K562 (cell line): ENCODE data around the gene TRIM37. TPM values are rescaled to one million over a fixed set of nuclear protein-coding genes. Genes with fewer than 3 reads are reported as not detected.

Experiments
- ATAC-seq: fragments of 200-7000 bp; cut with Tn5 transposase; 3 replicates; pipeline ENCODE4 v1.9.1; 2020; ENCODE audit warnings: moderate library complexity
- BruUV-seq: library from RNA; stranded (reverse); fragments of 400-500 nt; replicated peaks from 2 replicates; lab custom pipeline; 2021; lab: Mats Ljungman, UMichigan
- CTCF ChIA-PET: fragments of 300-600 bp; formaldehyde crosslinking; extraction: SDS; loops from one replicate; lab custom pipeline; 2021; ENCODE audit warnings: low intra/inter-chr PET ratio; lab: Yijun Ruan, JAX
- POLR2A ChIA-PET: fragments of 300-600, 350-650 bp; sonication (Branson Sonifier 250); formaldehyde crosslinking; extraction: SDS; loops from one replicate; lab custom pipeline; 2021; ENCODE audit warnings: antibody characterized with exemption, inconsistent platforms; lab: Yijun Ruan, JAX
- DNase-seq, 4 experiments: peaks; one replicate each; pipeline versions ENCODE4 v3.0.0 to v3.0.0-alpha.2; 2011 to 2018; ENCODE audit warnings: low spot score in 3 of 4, mixed read lengths in 3 of 4; ENCODE audit errors: extremely low read depth in 1 of 4
- FAIRE-seq: peaks from 2 replicates; lab custom pipeline; 2011; peaks lifted over from hg19 to GRCh38; lab: Jason Lieb, UNC
- H2AFZ ChIP-seq: 2 replicates; pipeline ENCODE4 v1.6.0; 2011; ENCODE audit warnings: low read depth, low read length, control low read depth, inconsistent platforms
- H3K27ac ChIP-seq: fragments of 200-600 bp; 3 replicates; pipeline ENCODE4 v1.8.0; 2011; ENCODE audit warnings: low read depth, mild to moderate bottlenecking, control low read depth, inconsistent platforms, low read length, moderate library complexity, mixed read lengths; ENCODE audit errors: extremely low read depth
- H3K27me3 ChIP-seq, 2 experiments: fragments of 300-600 bp in 1 of 2; 2 replicates in 1 of 2; 3 replicates in 1 of 2; pipeline versions ENCODE4 v1.6.0 to v1.8.0; 2011; ENCODE audit warnings: inconsistent platforms in 2 of 2, low read length in 2 of 2, mild to moderate bottlenecking in 1 of 2, mixed read lengths in 1 of 2, moderate library complexity in 1 of 2; ENCODE audit not compliant: control insufficient read depth in 2 of 2, insufficient read depth in 2 of 2
- H3K36me3 ChIP-seq: fragments of 300-600 bp; 3 replicates; pipeline ENCODE4 v1.8.0; 2011; ENCODE audit warnings: mild to moderate bottlenecking, low read length, inconsistent platforms; ENCODE audit not compliant: control insufficient read depth, insufficient read depth
- H3K4me1 ChIP-seq, 2 experiments: fragments of 200-600 bp in 1 of 2; replicated peaks in 1 of 2; 2 replicates in 1 of 2; 3 replicates in 1 of 2; pipeline versions ENCODE4 v1.5.1 to v1.8.0; 2011; ENCODE audit warnings: inconsistent platforms in 2 of 2, low read length in 2 of 2, mild to moderate bottlenecking in 1 of 2, mixed read lengths in 1 of 2, moderate library complexity in 1 of 2; ENCODE audit not compliant: control insufficient read depth in 2 of 2, insufficient read depth in 2 of 2
- H3K4me2 ChIP-seq: 2 replicates; pipeline ENCODE4 v1.6.1; 2011; ENCODE audit warnings: low read length, control low read depth, inconsistent platforms, mixed read lengths; ENCODE audit not compliant: insufficient read depth
- H3K4me3 ChIP-seq: fragments of 200-600 bp; sonication (generic), shearing (Covaris generic); 2 replicates; pipeline ENCODE4 v1.5.1; 2016; ENCODE audit warnings: control low read depth, inconsistent platforms
- H3K79me2 ChIP-seq: fragments of 200-600 bp; 3 replicates; pipeline ENCODE4 v1.8.0; 2011; ENCODE audit warnings: low read length, inconsistent platforms; ENCODE audit not compliant: control insufficient read depth, insufficient read depth
- H3K9ac ChIP-seq, 2 experiments: 2 replicates each; pipeline versions ENCODE4 v1.6.0 to v1.6.1; 2011; ENCODE audit warnings: low read depth in 2 of 2, low read length in 2 of 2, control low read depth in 1 of 2, inconsistent platforms in 1 of 2, mild to moderate bottlenecking in 1 of 2, mixed read lengths in 1 of 2; ENCODE audit not compliant: insufficient read depth in 1 of 2
- H3K9me1 ChIP-seq: one replicate; pipeline ENCODE4 v1.6.0; 2011; ENCODE audit warnings: inconsistent platforms, mild to moderate bottlenecking, low read length, moderate library complexity; ENCODE audit not compliant: control insufficient read depth, insufficient read depth
- H3K9me3 ChIP-seq: replicated peaks from 2 replicates; pipeline ENCODE4 v1.5.1; 2011; ENCODE audit warnings: low read depth, low read length, inconsistent platforms; ENCODE audit not compliant: control insufficient read depth, insufficient read depth
- H4K20me1 ChIP-seq: replicated peaks from 2 replicates; pipeline ENCODE4 v1.6.1; 2011; ENCODE audit warnings: low read length, inconsistent platforms, mixed read lengths; ENCODE audit not compliant: control insufficient read depth, insufficient read depth
- ATF3 ChIP-seq, 2 experiments: fragments of 450-650 bp in 1 of 2; sonication (generic) in 1 of 2; formaldehyde crosslinking in 1 of 2; IDR thresholded peaks in 1 of 2; conservative IDR thresholded peaks in 1 of 2; 2 replicates each; pipeline versions ENCODE4 v1.6.1 to v1.8.1; 2016 to 2023; ENCODE audit warnings: mild to moderate bottlenecking in 2 of 2, moderate library complexity in 2 of 2, inconsistent platforms in 1 of 2, missing genetic modification reagents in 1 of 2
- HSF4 ChIP-seq: fragments of 250-450 bp; sonication (Bioruptor Pico); IDR thresholded peaks from 2 replicates; pipeline ENCODE4 v2.1.2; 2022; ENCODE audit warnings: mild to moderate bottlenecking, moderate library complexity, borderline replicate concordance
- ILK ChIP-seq: fragments of 450-650 bp; IDR thresholded peaks from 2 replicates; pipeline ENCODE4 v1.6.1; 2016; ENCODE audit warnings: missing genetic modification characterization, low read depth, mild to moderate bottlenecking, missing compliant biosample characterization, moderate library complexity, borderline replicate concordance
- NCOR1 ChIP-seq: fragments of 450-650 bp; IDR thresholded peaks from 2 replicates; pipeline ENCODE4 v1.6.1; 2016; ENCODE audit warnings: mild to moderate bottlenecking, moderate library complexity
- SPI1 ChIP-seq: IDR thresholded peaks from 2 replicates; pipeline ENCODE4 v1.6.1; 2011; ENCODE audit warnings: low read depth, low read length, control low read depth, borderline replicate concordance
- ZBTB11 ChIP-seq, 3 experiments: fragments of 200-800 bp in 1 of 3; fragments of 250-450 bp in 1 of 3; fragments of 450-650 bp in 1 of 3; sonication (Bioruptor Pico) in 1 of 3; sonication (Bioruptor generic) in 1 of 3; formaldehyde crosslinking in 1 of 3; IDR thresholded peaks; 2 replicates each; pipeline versions ENCODE4 v1.6.1 to v1.8.0; 2016 to 2022; ENCODE audit warnings: mild to moderate bottlenecking in 2 of 3, missing genetic modification characterization in 2 of 3, missing compliant biosample characterization in 1 of 3, moderate library complexity in 1 of 3
- WGBS: fragments of 100-300 bp; shearing (Covaris generic); methylation state at CpG from one replicate; pipeline ENCODE4 v1.1.6; 2016; ENCODE audit warnings: low coverage, mixed read lengths; ENCODE audit not compliant: insufficient coverage; ENCODE audit errors: missing lambda C conversion rate; 5-methylcytosine and 5-hydroxymethylcytosine counted together
- in situ Hi-C: fragments of 300-500 bp; cut with MboI; formaldehyde crosslinking; loops from 4 replicates; pipeline ENCODE4 v1.15.0; 2018; ENCODE audit warnings: inconsistent platforms, mixed read lengths
- intact Hi-C: fragments of 100-400 bp; cut with micrococcal nuclease; formaldehyde crosslinking; loops from 2 replicates; pipeline ENCODE4 v1.14.2; 2022
- polyA plus RNA-seq, 8 experiments: library from polyadenylated mRNA; depleted of rRNA in 4 of 8; stranded (reverse) in 5 of 8; unstranded in 3 of 8; fragments of >200 nt; fragmentation: Nextera tagmentation in 2 of 8; fragmentation: Illumina TruSeq in 1 of 8; extraction: Ambion mirVana in 2 of 8; extraction: Trizol in 1 of 8; gene quantifications; 2 replicates each; pipeline versions ENCODE4 v1.2.1 to v1.2.3, GENCODE V29; 2011 to 2014; ENCODE audit warnings: inconsistent platforms in 1 of 8, missing spikeins in 1 of 8
- total RNA-seq, 7 experiments: library from RNA; depleted of rRNA in 6 of 7; stranded (reverse); fragments of >200 nt in 6 of 7; fragmentation: Illumina TruSeq in 2 of 7; extraction: Trizol in 2 of 7; gene quantifications; 2 replicates each; pipeline versions ENCODE4 v1.2.1 to v1.2.3, GENCODE V29; 2011 to 2021; ENCODE audit warnings: low replicate concordance in 1 of 7

TRIM37 gene
- total and polyA plus RNA-seq, 9 of the 15 experiments (the other 6 are each of a cell fraction or from before 2014, with no cell fraction given), result 4.5 to 31.4 (median 23.8) TPM

- Histone ChIP-seq H3K4me2 (no peak overlapping the region), H2AFZ (no peak overlapping the region)
- in situ Hi-C loops, result no loop called here
Measured at GRCh38 chr17:58974354-58974753, 132.3 kb downstream of the TRIM37 start.

GRCh38 chr17:58970609-58971450, 135.8 kb downstream of the TRIM37 start:
- WGBS, result 34% methylated on average over 7 of the region's 7 CpGs
- CTCF ChIA-PET, result no interaction called here
- TF ChIP-seq ATF3 (IDR thresholded peaks at IDR 0.05) (peak; percentile 16; the same call in 1 of the 2 replicates), ATF3 (CRISPR knock-in tag; conservative IDR thresholded peaks at IDR 0.05) (no peak), NCOR1 (no peak), HSF4 (CRISPR knock-in tag) (no peak), ZBTB11 (CRISPR knock-in tag; IDR thresholded peaks at IDR 0.05) (peak in 1 of 3 experiments; percentile 48; a peak in 2 of 6 replicates)

More at GRCh38 chr17:58974354-58974753, 132.3 kb downstream of the TRIM37 start:
- DNase-seq (no peak), FAIRE-seq (no peak), ATAC-seq (no peak)
- WGBS, result 37% methylated on average over 2 of the region's 2 CpGs
- H3K9me1 ChIP-seq, result no peaks in the 10 kb centered on the region
- no peaks in the 10 kb centered on the region for H3K79me2 ChIP-seq
- H3K4me3 ChIP-seq, result no peak overlapping the region
- no peaks in the 10 kb centered on the region for H3K9me3 ChIP-seq
- CTCF ChIA-PET, result no interaction called here
- H3K4me1 ChIP-seq, result no peaks in the 10 kb centered on the region
- H4K20me1 ChIP-seq, result no peaks in the 10 kb centered on the region
- H3K9ac ChIP-seq, result no peak overlapping the region
- POLR2A ChIA-PET, result no interaction called here
- intact Hi-C loops, result no loop called here
- BruUV-seq, result no TSS peak
- H3K27ac ChIP-seq, result no peak overlapping the region
- H3K27me3 ChIP-seq, result no peaks in the 10 kb centered on the region
- TF ChIP-seq ILK (tag) (no peak), SPI1 (peak; percentile 43; the same call in 1 of the 2 replicates)
- no peaks in the 10 kb centered on the region for H3K36me3 ChIP-seq

More at GRCh38 chr17:58970609-58971450, 135.8 kb downstream of the TRIM37 start:
- Histone ChIP-seq H2AFZ (no peak overlapping the region), H3K36me3 (no peaks in the 10 kb centered on the region), H4K20me1 (no peaks in the 10 kb centered on the region), H3K4me2 (no peak overlapping the region), H3K79me2 (no peaks in the 10 kb centered on the region), H3K27ac (no peak overlapping the region), H3K9me3 (no peaks in the 10 kb centered on the region), H3K27me3 (no peaks in the 10 kb centered on the region), H3K9me1 (no peaks in the 10 kb centered on the region), H3K4me3 (no peak overlapping the region), H3K4me1 (no peaks in the 10 kb centered on the region), H3K9ac (no peak overlapping the region)
- BruUV-seq, result no TSS peak
- DNase-seq, result no peak
- no peak for FAIRE-seq
- intact Hi-C loops (no loop called here), in situ Hi-C loops (no loop called here)
- POLR2A ChIA-PET, result interaction anchor here (1.0 kb wide), 2 partner anchors 15 to 26 kb away, joined by 3 to 4 read pairs; no protein-coding TSS in a partner anchor
- no peak for ATAC-seq
